DND-41 (cell line): ENCODE measurements around the gene TMPRSS15.

ENCODE experiments used
- ATAC-seq: fragments of 200-7000 bp; cut with Tn5 transposase; 3 replicates; pipeline ENCODE4 v1.9.1; 2021; ENCODE audit warnings: low read depth; ENCODE audit not compliant: insufficient read depth
- DNase-seq: peaks from one replicate; pipeline ENCODE4 v3.0.0-alpha.2; 2020
- H2AFZ ChIP-seq: 2 replicates; pipeline ENCODE4 v1.6.0; 2012; ENCODE audit warnings: low read depth, low read length
- H3K27ac ChIP-seq: 2 replicates; pipeline ENCODE4 v1.5.1; 2012; ENCODE audit warnings: low read length, inconsistent platforms
- H3K27me3 ChIP-seq: fragments of 200-600 bp; sonication (generic); 2 replicates; pipeline ENCODE4 v1.6.0; 2012; ENCODE audit warnings: low read length, mild to moderate bottlenecking, inconsistent platforms; ENCODE audit not compliant: insufficient read depth, poor library complexity
- H3K36me3 ChIP-seq: 2 replicates; pipeline ENCODE4 v1.5.1; 2012; ENCODE audit warnings: low read length, inconsistent platforms; ENCODE audit not compliant: insufficient read depth
- H3K4me1 ChIP-seq: 2 replicates; pipeline ENCODE4 v1.5.1; 2012; ENCODE audit warnings: mild to moderate bottlenecking, low read length; ENCODE audit not compliant: insufficient read depth
- H3K4me2 ChIP-seq: 2 replicates; pipeline ENCODE4 v1.6.0; 2012; ENCODE audit warnings: mild to moderate bottlenecking, moderate library complexity, low read length, inconsistent platforms; ENCODE audit not compliant: insufficient read depth
- H3K4me3 ChIP-seq, 2 experiments: fragments of 200-600 bp in 1 of 2; shearing (Covaris generic) in 1 of 2; 2 replicates each; pipeline ENCODE4 v1.5.1; 2012 to 2016; ENCODE audit warnings: inconsistent platforms in 2 of 2, low read length in 2 of 2, mild to moderate bottlenecking in 2 of 2, low read depth in 1 of 2, moderate library complexity in 1 of 2
- H3K79me2 ChIP-seq: 2 replicates; pipeline ENCODE4 v1.6.0; 2012; ENCODE audit warnings: low read length, inconsistent platforms; ENCODE audit not compliant: insufficient read depth
- H3K9ac ChIP-seq: 2 replicates; pipeline ENCODE4 v1.6.0; 2012; ENCODE audit warnings: low read depth, mild to moderate bottlenecking, inconsistent platforms, low read length, moderate library complexity
- H3K9me3 ChIP-seq: 2 replicates; pipeline ENCODE4 v1.5.1; 2012; ENCODE audit warnings: low read length, moderate library complexity, mild to moderate bottlenecking, inconsistent platforms; ENCODE audit not compliant: insufficient read depth, severe bottlenecking
- H4K20me1 ChIP-seq: 2 replicates; pipeline ENCODE4 v1.6.0; 2012; ENCODE audit warnings: low read length; ENCODE audit not compliant: insufficient read depth
- CTCF ChIP-seq: IDR thresholded peaks from 2 replicates; pipeline ENCODE4 v1.5.1; 2012; ENCODE audit warnings: borderline replicate concordance, low read length, moderate library complexity, mild to moderate bottlenecking; ENCODE audit not compliant: poor library complexity, severe bottlenecking; ENCODE audit errors: extremely low read depth
- EZH2 ChIP-seq: IDR thresholded peaks from 3 replicates; pipeline ENCODE4 v1.6.1; 2012; ENCODE audit warnings: borderline replicate concordance, low read depth, mild to moderate bottlenecking, moderate library complexity, low read length, inconsistent platforms; ENCODE audit not compliant: severe bottlenecking

The TMPRSS15 gene

GRCh38 chr21:18252680-18253079, 150.9 kb downstream of the TMPRSS15 start:
- DNase-seq: no peak
- no peak overlapping the region for H3K4me2 ChIP-seq
- H3K9ac ChIP-seq: no peak overlapping the region
- no peak for ATAC-seq
- no peak overlapping the region for H3K27ac ChIP-seq
- no peak overlapping the region for H2AFZ ChIP-seq
- no peaks in the 10 kb centered on the region for H4K20me1 ChIP-seq
- no peak overlapping the region for H3K4me3 ChIP-seq
- no peaks in the 10 kb centered on the region for H3K79me2 ChIP-seq
- TF ChIP-seq CTCF (no peak), EZH2 (no peak)
- no peaks in the 10 kb centered on the region for H3K27me3 ChIP-seq
- no peaks in the 10 kb centered on the region for H3K9me3 ChIP-seq
- H3K36me3 ChIP-seq: no peaks in the 10 kb centered on the region
- H3K4me1 ChIP-seq: no peaks in the 10 kb centered on the region

GRCh38 chr21:18252256-18252655, 151.3 kb downstream of the TMPRSS15 start:
- Histone ChIP-seq H3K4me2 (no peak overlapping the region), H3K27me3 (no peaks in the 10 kb centered on the region), H3K4me1 (no peaks in the 10 kb centered on the region), H2AFZ (no peak overlapping the region), H3K79me2 (no peaks in the 10 kb centered on the region), H4K20me1 (no peaks in the 10 kb centered on the region), H3K9ac (no peak overlapping the region), H3K36me3 (no peaks in the 10 kb centered on the region), H3K4me3 (no peak overlapping the region), H3K27ac (no peak overlapping the region), H3K9me3 (no peaks in the 10 kb centered on the region)
- no peak for DNase-seq
- TF ChIP-seq EZH2 (no peak), CTCF (no peak)
- no peak for ATAC-seq

GRCh38 chr21:18251065-18251464, 152.5 kb downstream of the TMPRSS15 start:
- Histone ChIP-seq H3K27ac (no peak overlapping the region), H3K4me3 (no peak overlapping the region), H3K4me2 (no peak overlapping the region), H3K36me3 (no peaks in the 10 kb centered on the region), H2AFZ (no peak overlapping the region), H3K27me3 (no peaks in the 10 kb centered on the region), H3K9me3 (no peaks in the 10 kb centered on the region), H3K4me1 (no peaks in the 10 kb centered on the region), H3K79me2 (no peaks in the 10 kb centered on the region), H3K9ac (no peak overlapping the region), H4K20me1 (no peaks in the 10 kb centered on the region)
- TF ChIP-seq CTCF (no peak), EZH2 (no peak)
- no peak for DNase-seq
- ATAC-seq: no peak

GRCh38 chr21:18249672-18250071, 153.9 kb downstream of the TMPRSS15 start:
- Histone ChIP-seq H3K4me3 (no peak overlapping the region), H3K9me3 (no peaks in the 10 kb centered on the region), H3K4me1 (no peaks in the 10 kb centered on the region), H2AFZ (no peak overlapping the region), H3K36me3 (no peaks in the 10 kb centered on the region), H3K27ac (no peak overlapping the region), H3K27me3 (no peaks in the 10 kb centered on the region), H3K9ac (no peak overlapping the region), H3K4me2 (no peak overlapping the region), H3K79me2 (no peaks in the 10 kb centered on the region), H4K20me1 (no peaks in the 10 kb centered on the region)
- TF ChIP-seq EZH2 (no peak), CTCF (no peak)
- DNase-seq: no peak
- no peak for ATAC-seq
